ENCODE results near the gene ANKRD6. TPM values are rescaled to one million over a fixed set of nuclear protein-coding genes. Genes with fewer than 3 reads are reported as not detected.

The ANKRD6 gene
- polyA plus RNA-seq, 1 experiment = 1.1 TPM

GRCh38 chr6:89522778-89523177 lies 89.8 kb downstream of the ANKRD6 start:
- Histone ChIP-seq H3K4me3 (ENCODE audit: low read depth, low read length) (no peak overlapping the region), H3K36me3 (ENCODE audit: control insufficient read depth, insufficient read depth, low read length) (no peaks in the 10 kb centered on the region), H3K27me3 (ENCODE audit: control insufficient read depth, insufficient read depth, low read length) (no peaks in the 10 kb centered on the region)
- DNase-seq (ENCODE audit: low read depth) = no peak
- TF ChIP-seq CTCF (IDR thresholded peaks at IDR 0.05; ENCODE audit: insufficient read depth, low read depth, low read length) = no peak
- ChIA-PET POLR2A (no interaction called here), CTCF (no interaction called here)

GRCh38 chr6:89525786-89526562 lies 93.0 kb downstream of the ANKRD6 start:
- Histone ChIP-seq H3K27me3 (ENCODE audit: control insufficient read depth, insufficient read depth, low read length) (no peaks in the 10 kb centered on the region), H3K36me3 (ENCODE audit: control insufficient read depth, insufficient read depth, low read length) (no peaks in the 10 kb centered on the region), H3K4me3 (ENCODE audit: low read depth, low read length) (no peak overlapping the region)
- ChIA-PET CTCF (interaction anchor here (1.0 kb wide), 1 partner anchor 26 kb away, joined by 4 read pairs; no protein-coding TSS in a partner anchor), POLR2A (no interaction called here)
- DNase-seq (ENCODE audit: low read depth) = no peak
- no peak for TF ChIP-seq CTCF (IDR thresholded peaks at IDR 0.05; ENCODE audit: insufficient read depth, low read depth, low read length)

- Histone ChIP-seq H3K36me3 (ENCODE audit: control insufficient read depth, insufficient read depth, low read length) (no peaks in the 10 kb centered on the region), H3K27me3 (ENCODE audit: control insufficient read depth, insufficient read depth, low read length) (no peaks in the 10 kb centered on the region), H3K4me3 (ENCODE audit: low read depth, low read length) (no peak overlapping the region)
- TF ChIP-seq CTCF (IDR thresholded peaks at IDR 0.05; ENCODE audit: insufficient read depth, low read depth, low read length) = no peak
- DNase-seq (ENCODE audit: low read depth) = no peak
- ChIA-PET CTCF (interaction anchor here (1.0 kb wide), 1 partner anchor 26 kb away, joined by 4 read pairs; no protein-coding TSS in a partner anchor), POLR2A (no interaction called here)
Measured at GRCh38 chr6:89526563-89526869, 93.6 kb downstream of the ANKRD6 start.

- no peak for DNase-seq (ENCODE audit: low read depth)
- ChIA-PET POLR2A (no interaction called here), CTCF (no interaction called here)
- TF ChIP-seq CTCF (IDR thresholded peaks at IDR 0.05; ENCODE audit: insufficient read depth, low read depth, low read length) = no peak
- no peaks in the 10 kb centered on the region for H3K27me3 ChIP-seq (ENCODE audit: control insufficient read depth, insufficient read depth, low read length)
- H3K36me3 ChIP-seq (ENCODE audit: control insufficient read depth, insufficient read depth, low read length) = no peaks in the 10 kb centered on the region
- H3K4me3 ChIP-seq (ENCODE audit: low read depth, low read length) = no peak overlapping the region
Measured at GRCh38 chr6:89527634-89528033, 94.7 kb downstream of the ANKRD6 start.

GRCh38 chr6:89528866-89529265 lies 95.9 kb downstream of the ANKRD6 start:
- no peak overlapping the region for H3K4me3 ChIP-seq (ENCODE audit: low read depth, low read length)
- POLR2A ChIA-PET = no interaction called here
- DNase-seq (ENCODE audit: low read depth) = no peak
- CTCF ChIA-PET = no interaction called here
- H3K27me3 ChIP-seq (ENCODE audit: control insufficient read depth, insufficient read depth, low read length) = no peaks in the 10 kb centered on the region
- no peak for TF ChIP-seq CTCF (IDR thresholded peaks at IDR 0.05; ENCODE audit: insufficient read depth, low read depth, low read length)
- H3K36me3 ChIP-seq (ENCODE audit: control insufficient read depth, insufficient read depth, low read length) = no peaks in the 10 kb centered on the region

All from BJ (cell line).